GM12891 (cell line): ENCODE measurements around the gene DIS3L2.

ENCODE experiments used
- POLR2A ChIP-seq: IDR thresholded peaks from 2 replicates; pipeline ENCODE4 v1.6.1; 2011; ENCODE audit warnings: low read depth, low read length, control low read depth
- POLR2AphosphoS5 ChIP-seq: IDR thresholded peaks from 2 replicates; pipeline ENCODE4 v1.6.1; 2011; ENCODE audit warnings: low read depth, low read length, control low read depth
- TAF1 ChIP-seq: IDR thresholded peaks from 2 replicates; pipeline ENCODE4 v1.6.1; 2011; ENCODE audit warnings: low read depth, low read length, control low read depth

- TF ChIP-seq POLR2A (no peak), TAF1 (no peak), POLR2AphosphoS5 (no peak)
Observed at GRCh38 chr2:232142049-232142448, 180.5 kb downstream of the DIS3L2 start.
